Measurements from ENCODE around the gene UGT1A6.

The UGT1A6 gene

DNA sequence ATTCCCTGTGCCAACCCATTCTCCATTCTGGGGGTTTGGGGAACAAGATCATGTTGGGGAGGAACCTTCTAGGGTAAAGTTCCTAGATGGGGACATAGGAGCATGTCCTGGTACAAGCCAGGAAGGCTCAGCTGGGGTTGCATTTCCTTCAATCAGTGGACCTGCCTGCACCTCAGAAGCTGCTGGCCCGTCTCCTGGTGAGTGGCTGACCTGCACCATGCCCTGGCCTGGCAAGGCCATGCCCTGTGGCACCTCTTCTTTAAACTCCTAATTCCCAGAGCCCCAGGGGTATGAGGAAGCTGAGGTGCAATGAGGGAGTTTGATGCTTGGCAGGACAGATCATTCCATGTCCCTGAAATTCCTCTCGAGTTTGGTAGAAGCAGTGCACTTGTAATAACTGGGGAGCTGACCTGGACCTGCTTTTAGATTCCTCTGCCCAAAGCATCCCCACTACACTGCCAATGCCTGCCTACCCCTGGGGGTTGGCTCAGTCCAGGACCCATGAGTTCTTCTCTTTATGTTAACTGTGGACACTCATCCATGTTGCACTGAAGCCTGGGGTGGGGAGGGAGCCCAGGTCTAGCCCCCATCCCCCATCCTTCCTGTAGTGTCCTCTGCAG, 110.7 kb downstream of the UGT1A6 start:
- DNase-seq, result no peak

DNA sequence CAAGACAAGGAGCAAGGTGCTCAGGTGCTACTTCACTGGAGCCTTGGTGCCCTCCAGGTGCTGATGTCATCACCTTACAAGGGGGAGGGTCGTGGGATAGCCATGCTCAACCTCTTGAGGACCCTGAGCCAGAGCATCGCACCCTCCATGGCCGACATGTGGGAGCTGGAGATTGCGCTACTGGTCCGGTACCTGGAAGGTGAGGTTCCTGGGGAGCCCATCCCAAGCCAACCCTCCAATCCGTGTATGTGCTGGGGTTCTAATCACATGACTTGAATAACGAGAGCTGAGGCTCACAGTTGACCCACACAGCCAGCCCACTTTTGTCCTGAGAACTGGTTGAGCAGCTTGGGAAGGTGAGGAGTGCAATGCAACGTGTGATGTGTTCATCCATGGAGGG, 111.3 kb downstream of the UGT1A6 start:
- DNase-seq, result no peak

DNA sequence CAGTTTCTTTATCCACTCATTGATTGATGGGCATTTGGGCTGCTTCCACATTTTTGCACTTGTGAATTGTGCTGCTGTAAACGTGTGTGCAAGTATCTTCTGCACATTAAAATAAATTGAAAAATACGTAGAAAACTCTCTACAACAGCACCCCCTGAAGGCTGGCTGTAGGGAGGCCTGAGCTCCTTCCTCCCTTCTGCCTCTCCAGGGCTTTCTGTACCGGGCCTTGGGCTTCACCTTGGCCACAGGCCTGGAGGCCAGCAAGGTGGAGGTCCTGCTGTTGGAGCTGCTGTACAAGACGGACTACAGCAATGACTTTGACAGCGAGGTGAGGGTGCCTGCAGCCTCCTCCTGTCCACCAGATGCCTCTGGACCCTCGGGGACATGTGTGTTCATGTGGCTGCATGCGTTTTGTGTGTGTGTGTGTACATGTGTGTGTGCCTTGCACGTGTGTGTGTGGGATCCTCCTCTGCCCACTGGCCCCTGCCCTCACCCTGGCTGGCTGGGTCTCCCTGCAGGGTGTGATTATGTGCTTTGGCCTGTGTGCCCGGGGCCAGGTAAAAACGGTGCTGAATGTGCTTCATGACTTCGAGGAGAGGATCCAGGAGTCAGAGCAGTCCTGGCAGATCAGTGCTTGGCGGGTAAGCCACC, 114.7 kb downstream of the UGT1A6 start:
- no peak for DNase-seq

DNA sequence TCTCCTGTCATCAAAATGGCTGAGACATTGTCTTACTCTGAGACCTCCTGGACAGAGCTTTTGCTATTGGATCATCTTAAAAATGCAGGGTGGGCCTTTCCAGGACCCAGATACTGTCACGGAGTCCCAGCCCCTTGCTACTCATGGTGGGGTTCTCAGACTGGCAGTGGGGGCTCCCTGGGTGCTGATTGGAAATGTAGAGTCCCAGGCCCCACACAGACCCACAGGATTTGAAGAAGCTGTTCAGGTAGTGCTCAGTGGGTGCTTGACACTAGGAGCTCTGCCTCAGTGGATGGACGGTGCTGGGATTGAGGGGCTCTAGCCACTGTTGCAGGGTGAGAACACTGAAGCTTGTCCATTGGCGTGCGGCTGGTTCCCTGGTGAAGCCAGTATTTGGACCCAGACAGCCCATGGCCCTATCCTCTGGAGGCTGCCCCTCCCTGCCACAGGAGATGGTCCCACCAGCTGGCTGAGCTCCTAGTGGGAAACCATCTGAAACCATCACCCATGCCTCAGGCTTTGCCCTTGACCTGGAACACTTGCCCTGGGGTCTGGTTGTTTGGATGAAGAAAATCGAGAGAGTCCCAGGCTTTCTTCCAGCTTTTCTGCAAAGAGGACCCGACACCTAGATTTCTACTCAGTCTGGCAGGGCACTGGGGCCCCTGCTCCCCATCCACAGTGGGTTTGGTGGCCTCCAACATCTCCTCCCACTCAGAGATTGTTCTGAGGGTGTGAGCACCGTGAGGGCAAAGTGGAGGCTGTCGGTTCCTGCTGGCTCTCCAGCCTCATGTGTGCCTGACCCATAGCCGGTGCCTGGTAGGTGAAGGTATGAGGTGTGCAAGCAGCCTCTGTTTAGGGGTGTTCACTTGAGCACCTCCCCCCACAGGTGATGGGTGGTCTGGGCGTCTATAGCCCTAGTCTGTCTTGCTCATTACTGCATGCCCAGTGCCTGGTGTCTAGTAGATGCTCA, 115.6 kb downstream of the UGT1A6 start:
- no peak for DNase-seq

DNA sequence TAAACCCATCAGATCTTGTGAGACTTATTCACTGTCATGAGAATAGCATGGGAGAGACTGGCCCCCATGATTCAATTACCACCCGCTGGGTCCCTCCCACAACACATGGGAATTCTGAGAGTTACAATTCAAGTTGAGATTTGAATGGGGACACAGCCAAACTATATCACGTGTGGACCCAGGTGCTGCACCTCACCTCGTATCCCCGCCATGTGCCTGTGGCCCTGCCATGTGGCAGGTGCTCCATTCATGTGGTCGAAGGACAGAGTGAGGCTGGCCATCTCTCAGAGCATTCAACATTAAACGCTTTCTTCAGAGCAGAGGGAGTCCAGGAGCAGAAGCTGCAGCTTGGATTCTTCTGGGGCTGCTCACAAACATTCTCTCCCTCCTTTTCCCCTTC, 117.7 kb downstream of the UGT1A6 start:
- no peak for DNase-seq

DNA sequence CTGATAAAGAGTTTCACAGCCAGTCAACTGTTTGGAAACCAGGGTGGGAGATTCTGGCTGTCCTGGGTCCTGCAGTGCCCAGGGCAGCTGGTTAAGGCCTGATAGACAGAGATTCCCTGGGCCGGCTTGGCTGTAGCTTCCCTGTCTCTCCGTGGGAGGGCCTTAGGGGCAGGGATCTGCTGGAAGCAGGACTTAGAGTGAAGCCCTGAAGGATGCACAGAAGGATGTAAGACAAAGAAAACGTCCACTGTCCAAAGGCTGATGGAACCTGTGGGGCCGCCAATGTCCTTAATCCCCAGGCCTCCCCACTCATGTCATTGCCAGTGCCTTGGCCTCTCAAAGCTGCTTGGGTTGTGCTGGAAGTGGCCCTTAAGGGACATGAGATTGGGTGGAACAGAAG, 118.4 kb downstream of the UGT1A6 start:
- DNase-seq, result no peak

DNA sequence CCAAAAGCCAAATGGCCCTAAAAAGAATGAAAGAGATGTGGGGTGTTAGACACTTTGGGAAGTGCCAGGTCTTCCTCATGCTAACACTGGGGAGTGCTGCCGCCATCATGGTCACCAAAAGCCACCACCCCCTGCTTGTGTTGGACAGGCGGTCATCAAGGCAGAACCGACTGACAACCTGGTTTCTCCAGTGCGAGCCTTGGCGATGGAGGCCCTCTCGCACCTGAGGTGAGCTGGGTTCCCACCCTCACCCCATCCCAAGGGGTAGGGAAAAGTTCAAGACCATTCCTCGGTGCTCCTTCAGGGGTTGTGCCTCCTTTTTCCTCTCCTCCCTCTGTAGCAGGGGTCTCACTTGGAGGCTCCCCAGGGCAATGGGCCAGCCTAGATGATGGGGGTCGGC, 119.0 kb downstream of the UGT1A6 start:
- DNase-seq, result no peak

DNA sequence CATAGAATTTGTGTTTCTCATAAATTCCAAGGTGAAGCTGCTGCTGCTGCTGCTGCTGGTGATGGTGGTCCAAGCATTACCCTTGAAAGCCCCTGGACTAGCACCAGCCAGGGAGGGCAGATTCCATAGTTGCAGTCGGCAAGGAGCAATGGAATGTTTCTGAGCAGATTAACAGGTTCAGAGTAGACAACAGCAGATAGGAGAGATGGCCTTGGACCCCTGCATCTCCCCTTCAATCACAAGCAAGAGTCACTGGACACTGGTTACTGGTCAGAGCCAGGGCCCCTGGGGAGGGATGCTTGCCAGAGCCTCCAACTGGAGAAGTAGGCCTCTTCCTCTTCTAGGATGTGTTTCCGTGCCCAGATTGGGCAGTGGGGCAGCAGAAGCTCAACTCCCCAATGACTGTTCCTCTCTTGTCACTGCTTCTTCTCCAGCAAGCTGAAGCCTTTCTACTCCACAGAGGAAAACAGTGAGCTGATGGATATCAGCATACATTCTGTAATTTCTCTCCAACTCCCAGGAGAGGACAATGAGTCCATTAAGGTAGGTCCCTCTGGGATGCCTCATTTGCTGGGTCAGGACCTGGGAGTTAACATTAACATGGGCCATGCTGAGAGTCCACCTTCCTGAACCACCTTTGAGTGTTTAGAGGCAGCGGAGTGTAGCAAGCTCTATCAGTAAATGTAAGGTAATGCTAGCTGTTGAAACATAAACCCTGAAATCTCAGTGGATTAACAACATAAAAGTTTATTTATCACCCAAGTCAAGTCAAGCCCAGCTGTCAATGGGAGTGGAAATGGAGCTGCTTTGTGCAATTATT, 120.8 kb downstream of the UGT1A6 start:
- no peak for DNase-seq

DNA sequence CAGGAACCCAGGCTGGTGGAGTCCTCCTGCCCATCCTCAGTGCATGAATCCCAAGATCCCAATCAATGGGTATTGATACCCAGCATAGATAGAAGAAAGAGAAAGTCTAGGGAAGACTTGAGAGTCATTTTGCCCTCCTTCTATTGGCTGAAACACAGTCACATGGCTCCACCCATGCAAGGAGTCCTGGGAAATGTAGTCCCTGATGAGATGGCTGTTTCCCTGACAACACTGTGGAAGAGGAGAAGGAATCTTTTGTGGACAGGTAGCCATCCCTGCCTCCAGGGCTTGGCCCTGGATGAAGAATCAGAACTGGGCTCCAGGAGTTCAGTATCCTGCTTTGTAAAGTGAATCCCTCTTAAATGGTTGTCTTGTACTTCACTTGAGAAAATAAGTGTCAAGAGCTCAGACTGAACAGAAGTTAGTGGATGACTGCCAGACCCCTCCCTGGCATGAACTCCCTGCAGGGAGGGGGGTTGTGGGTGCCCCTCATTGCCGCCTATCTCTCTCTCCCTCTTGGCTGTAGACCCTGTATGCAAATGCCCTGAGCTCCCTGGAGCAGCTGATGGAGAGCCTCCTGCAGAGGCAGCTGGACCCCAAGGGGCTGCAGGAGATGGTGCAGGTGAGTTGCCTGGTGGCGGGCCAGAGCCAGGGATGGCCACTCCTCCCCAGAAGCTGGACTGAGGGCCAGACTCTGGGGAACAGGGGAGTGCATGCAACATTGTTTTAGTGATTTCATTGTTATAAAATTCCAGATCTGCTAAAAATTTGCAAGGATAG, 121.6 kb downstream of the UGT1A6 start:
- DNase-seq, result no peak

DNA sequence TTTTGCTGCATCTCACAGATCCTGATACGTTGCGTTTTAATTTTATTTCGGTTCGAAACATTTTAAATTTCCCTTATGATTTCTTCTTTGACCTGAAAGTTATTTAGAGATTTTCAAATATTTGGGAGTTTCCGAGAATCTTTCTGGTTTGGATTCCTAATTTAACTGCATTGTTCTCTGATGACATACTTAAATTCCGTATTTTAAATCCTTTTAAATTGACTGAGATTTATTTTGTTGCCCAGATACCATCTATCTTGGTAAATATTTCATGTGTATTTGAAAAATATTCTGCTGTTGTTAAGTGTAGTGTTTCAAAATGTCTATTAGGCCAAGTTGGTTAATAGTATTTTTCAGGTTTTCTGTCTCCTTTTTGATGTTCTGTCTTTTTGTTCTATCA, 123.2 kb downstream of the UGT1A6 start:
- DNase-seq, result no peak

DNA sequence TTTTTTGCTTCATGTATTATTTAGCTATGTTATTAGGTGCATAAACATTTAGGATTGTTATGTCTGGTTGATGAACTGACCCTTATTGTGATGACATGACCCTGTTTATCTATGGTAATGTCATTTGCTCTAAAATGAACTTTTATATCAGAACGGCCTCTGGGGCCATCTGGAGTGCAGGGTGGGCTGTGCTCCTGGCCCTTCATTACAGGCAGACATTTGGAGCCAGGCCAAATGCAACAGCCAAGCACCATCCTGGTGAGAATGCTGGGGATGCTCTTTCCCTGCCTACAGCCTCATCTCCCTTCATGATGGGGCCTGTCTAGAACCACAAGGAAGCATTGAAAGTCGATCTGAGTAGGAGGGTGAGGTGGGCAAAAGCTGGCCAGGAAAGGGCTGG, 123.6 kb downstream of the UGT1A6 start:
- no peak for DNase-seq

DNA sequence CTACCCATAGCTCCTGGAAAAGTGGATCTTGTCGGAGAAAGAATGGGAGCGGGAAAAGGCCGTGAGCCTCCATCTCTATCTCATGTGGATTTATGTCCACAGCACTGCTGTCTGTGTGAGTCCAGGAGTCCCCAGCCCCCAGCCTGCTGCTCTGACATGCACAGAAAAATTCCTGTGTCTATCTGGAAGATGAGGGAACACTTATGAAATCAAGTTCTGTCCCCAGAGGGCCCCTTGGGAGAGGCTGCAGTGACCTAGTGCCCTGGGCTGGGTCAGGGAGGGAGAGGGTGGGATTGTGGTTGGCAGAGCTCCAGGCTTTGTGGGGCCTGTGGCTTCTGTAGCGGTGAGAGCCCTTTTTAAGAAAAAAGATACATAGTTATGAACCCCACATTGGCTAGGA, 124.1 kb downstream of the UGT1A6 start:
- no peak for DNase-seq

DNA sequence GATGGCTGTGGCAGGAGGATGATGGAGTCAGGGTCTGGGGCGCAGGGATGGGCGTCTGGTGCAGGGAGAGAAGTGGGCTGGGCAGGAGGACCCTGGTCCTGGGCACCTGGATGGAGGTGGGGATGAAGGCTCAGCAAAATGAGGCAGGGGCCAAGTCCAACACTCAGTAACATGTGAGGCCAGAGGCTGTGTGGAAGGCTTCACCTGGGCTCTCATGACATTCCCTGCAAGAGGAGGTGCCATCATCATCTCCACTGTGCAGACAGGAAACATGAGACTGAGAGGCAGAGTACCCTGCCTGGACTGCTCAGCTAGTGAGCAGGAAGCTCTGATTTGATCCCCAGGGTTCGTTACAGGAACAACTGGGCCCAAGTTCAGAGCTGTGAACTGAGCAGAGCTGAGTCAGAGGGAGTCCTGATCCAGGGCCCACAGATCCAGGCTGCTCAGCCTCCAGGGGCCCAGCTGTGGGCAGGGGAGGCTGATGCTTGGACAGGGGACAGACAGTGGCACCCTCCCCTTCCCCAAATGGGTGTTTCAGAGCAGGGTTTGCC, 124.7 kb downstream of the UGT1A6 start:
- no peak for DNase-seq

DNA sequence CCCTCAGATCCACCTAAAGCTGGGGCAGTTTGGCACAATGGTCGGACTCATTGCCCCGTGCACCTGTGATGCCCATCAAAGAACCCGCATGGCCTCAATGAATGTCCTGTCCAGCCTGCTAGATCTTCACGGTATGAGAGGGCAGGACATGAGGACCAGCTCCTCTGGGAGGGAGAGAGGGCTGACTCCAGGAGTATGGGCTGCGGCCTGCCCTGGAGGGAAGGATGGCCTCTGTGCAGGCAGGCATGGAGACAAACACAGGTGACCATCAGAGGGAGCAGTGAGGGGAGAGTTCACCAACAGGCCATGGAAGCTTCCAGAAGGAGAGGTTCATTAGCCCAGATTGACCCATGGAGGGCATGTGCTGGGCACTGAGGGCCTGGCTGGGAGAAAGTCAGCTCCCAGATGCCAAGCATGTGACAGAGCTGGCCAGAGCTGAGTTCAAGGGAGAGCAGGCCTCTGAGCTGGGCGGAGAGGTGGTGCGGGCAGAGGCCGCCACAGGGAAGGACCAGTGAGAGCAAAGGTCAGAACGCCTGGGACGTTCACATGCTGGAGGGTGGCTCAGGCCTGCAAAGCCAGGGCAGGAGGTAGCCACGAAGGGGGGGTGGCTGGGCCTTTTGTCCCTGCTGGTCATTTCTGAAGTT, 125.4 kb downstream of the UGT1A6 start:
- no peak for DNase-seq

DNA sequence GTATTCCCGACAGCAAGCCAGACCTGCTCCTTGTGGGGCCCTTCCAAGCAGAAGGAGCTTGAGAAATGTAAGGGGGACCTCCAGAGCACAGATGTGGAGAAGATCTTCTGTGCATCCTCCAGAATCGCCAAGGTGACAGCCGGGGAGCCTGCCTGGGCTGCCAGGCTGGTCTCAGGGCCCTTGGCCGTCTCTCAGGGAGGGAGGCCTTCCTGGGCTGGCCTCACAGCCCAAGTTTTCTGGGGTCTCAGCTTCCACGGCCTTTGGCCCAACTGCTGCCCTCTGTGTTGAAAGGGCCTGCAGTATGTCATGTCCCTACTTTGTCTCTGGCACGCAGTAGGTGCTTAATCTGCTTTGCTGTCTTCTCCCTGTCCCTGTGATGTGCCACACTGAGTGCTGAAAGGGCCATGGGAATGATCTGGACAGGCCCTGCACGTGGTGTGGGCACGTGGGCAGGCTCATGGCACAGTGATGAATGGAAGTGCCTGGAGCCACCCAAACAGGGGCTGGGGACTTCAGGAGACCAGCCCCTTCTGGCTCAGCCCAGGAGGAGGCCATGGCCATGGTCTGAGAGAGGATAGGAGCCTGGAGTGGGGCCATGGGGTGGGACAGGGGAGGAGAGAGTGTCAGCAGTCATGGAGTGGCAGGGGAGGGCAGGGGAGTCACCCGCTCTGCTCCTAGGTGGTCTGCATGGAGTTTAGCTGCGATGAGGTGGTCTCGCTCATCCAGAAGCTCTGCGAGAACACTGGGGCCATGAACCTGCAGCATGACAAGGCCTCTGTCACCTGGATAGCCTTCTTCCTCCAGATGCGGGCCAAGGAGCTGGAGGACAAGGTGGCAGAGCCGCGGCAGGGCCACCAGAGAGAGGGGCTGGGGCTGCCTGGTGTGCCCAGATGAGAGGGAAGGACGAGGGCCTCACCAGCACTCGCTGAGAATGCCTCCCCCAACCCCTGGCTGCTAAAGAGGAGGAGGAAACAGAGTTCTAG, 126.2 kb downstream of the UGT1A6 start:
- DNase-seq, result no peak

DNA sequence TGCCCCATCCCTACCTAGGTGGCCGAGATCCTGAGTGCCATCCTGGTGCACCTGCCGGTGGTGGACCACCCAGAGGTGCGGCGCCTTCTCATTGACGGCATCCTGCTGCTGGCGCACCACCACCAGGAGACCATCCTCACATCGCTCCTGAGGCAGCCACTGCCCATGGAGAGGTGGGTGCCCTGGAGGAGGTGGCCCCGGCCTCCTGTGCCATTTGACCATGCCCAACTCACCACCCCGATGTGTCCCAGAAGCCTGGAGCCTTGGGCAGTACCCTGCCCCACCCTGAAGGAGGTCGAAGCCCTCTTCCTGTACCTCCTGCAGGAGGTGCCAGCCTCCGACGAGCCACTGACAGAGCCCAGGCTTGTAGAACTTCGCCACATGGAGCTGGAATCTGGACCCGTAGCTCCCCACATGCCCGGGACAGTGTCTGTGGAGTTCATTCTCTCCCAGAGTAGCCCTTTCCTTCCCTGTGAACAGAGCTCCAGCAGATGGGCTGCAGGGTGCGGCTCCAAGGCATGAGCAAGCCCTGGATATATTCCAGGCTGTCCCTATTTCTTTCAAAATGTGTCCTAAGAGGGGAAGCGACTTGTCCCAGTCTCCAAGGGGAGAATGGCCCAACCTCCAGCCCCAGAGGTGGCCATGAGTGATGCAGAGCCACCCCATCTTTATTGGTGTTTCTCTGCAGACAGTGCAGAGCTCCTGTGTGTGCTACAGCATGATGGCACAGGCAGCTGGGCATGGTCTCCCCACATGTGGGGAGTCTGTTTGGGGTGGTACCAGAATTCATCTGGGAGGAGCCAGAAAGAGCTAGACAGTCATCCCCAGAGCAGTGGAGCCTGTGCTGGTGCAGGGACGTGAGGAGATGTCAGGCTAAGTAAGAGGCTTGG, 127.4 kb downstream of the UGT1A6 start:
- DNase-seq, result no peak

DNA sequence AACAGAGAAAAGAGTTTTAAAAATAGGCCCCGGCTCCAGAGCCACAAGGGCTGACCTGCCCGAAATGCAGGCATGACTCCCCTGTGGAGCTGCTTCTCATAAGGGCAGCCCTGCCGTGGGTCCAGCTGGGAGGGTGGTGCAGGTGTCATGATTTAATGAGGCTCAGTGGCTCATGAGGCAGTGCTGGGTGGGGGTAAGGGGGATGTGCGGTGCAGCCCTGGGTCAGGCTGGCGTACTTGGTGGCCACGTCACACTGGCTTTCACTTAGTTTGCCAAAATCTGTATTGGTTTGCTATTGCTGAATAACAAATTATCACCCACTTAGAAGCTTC, 128.1 kb downstream of the UGT1A6 start:
- no peak for DNase-seq

DNA sequence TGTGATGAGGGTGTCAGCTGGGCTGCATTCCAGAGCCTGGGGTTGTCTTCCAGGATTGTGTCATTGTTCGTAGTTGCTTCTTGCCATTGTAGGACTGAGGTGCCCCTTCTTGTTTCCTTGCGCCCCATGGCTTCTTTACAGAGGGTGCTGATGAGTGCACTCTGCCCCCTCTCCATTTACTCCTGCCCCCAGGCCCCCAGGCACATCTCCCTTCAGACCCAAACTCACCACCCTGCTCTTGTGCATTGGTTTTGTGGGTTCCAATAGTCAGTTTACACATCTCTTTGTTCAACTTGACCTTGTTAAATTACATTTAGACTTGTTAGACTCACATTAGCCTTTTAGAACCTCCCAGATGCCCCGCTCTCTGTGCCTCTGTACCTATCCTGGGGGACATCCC, 128.5 kb downstream of the UGT1A6 start:
- DNase-seq, result no peak

DNA sequence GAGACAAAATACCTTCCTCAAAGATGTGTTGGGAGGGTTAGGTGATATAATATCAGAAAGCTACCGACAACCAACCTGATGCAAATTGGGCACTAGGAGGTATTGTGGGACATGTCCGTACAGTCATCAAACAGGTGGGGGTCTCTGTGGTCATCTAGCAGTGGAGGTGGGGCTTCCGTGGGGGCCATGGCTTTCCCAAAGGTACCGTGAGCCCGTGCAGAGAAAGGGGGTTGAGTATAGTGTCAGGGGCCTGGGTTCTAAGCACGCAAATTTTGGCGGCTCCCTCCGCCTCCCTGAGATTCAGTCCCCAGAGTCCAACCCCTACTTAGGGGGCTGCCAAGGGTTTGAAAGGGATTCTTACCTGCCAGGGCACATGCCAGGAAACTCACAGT, 129.0 kb downstream of the UGT1A6 start:
- DNase-seq, result no peak

All from NK-92 treated with Interleukin-12 subunit alpha and Interleukin-12 subunit beta, amount 100 ng/mL, for 24 hours (cell line).